Gastrocnemius medialis (tissue), 4 donors: ENCODE measurements around the gene LRMDA. TPM values are rescaled to one million over a fixed set of nuclear protein-coding genes. Genes with fewer than 3 reads are reported as not detected.

Experiments
- ATAC-seq, 2 donors: fragments of 150-250 bp; one replicate each; pipeline ENCODE4 v1.9.1; 2016
- DNase-seq, 2 donors: peaks; one replicate each; pipeline ENCODE4 v3.0.0-alpha.2; 2019
- H3K27ac ChIP-seq, 4 donors: fragments of 200-600 bp; sonication (generic); 1 replicate in 1 of 4; 2 replicates in 3 of 4; pipeline ENCODE4 v1.5.1; 2016 to 2018; ENCODE audit warnings: mild to moderate bottlenecking in 2 of 4, moderate library complexity in 1 of 4
- H3K27me3 ChIP-seq, 3 donors: fragments of 200-600 bp; sonication (generic) in 2 of 3; 1 replicate in 1 of 3; 2 replicates in 2 of 3; pipeline versions ENCODE4 v1.5.1 to v1.6.0; 2016 to 2019; ENCODE audit warnings: mild to moderate bottlenecking in 1 of 3, moderate library complexity in 1 of 3
- H3K36me3 ChIP-seq, 2 donors: fragments of 200-600 bp; sonication (generic) in 1 of 2; one replicate each; pipeline ENCODE4 v1.5.1; 2017 to 2018
- H3K4me1 ChIP-seq, 2 donors: fragments of 200-600 bp; sonication (generic) in 1 of 2; one replicate each; pipeline ENCODE4 v1.5.1; 2016 to 2017; ENCODE audit warnings: mild to moderate bottlenecking in 2 of 2
- H3K4me3 ChIP-seq, 4 donors: fragments of 200-600 bp; sonication (generic) in 3 of 4; 1 replicate in 1 of 4; 2 replicates in 3 of 4; pipeline ENCODE4 v1.5.1; 2016 to 2019; ENCODE audit warnings: mild to moderate bottlenecking in 2 of 4
- H3K9me3 ChIP-seq, 3 donors: fragments of 200-600 bp; sonication (generic) in 2 of 3; 1 replicate in 1 of 3; 2 replicates in 2 of 3; pipeline ENCODE4 v1.5.1; 2016 to 2019
- POLR2A ChIP-seq, 2 donors: fragments of 450-650 bp; IDR thresholded peaks; one replicate each; pipeline ENCODE4 v1.6.1; 2017; ENCODE audit warnings: antibody characterized with exemption in 2 of 2, mild to moderate bottlenecking in 2 of 2, moderate library complexity in 2 of 2
- in situ Hi-C, 4 donors: fragments of 200-750 bp; cut with MboI; loops; one replicate each; pipeline versions ENCODE4 v1.15.0 to v1.8.0; 2017; ENCODE audit warnings: low sequenced_read_pairs in 4 of 4
- intact Hi-C: fragments of 100-400 bp; cut with DNase I; formaldehyde crosslinking; loops from one replicate; pipeline ENCODE4 v1.15.1; 2023; ENCODE audit warnings: low total_unique reads
- total RNA-seq, 4 donors: library from RNA; depleted of rRNA; stranded (reverse); fragments of >200 nt; gene quantifications; one replicate each; pipeline versions ENCODE4 v1.1.0 to v1.2.3, GENCODE V29; 2016
- TF ChIP-seq, protein P1 (sequence below), 5 experiments: fragments of 450-650 bp in 3 of 5; fragments of 200-600 bp in 2 of 5; sonication (generic) in 2 of 5; IDR thresholded peaks in 4 of 5; conservative IDR thresholded peaks in 1 of 5; 1 replicate in 4 of 5; 2 replicates in 1 of 5; pipeline ENCODE4 v1.5.1; 2016 to 2019; ENCODE audit warnings: antibody characterized with exemption in 5 of 5, mild to moderate bottlenecking in 3 of 5, moderate library complexity in 3 of 5

LRMDA gene
- total RNA-seq, 4 donors from 2014 or later: 0.80 to 4.5 (median 1.4) TPM

DNA sequence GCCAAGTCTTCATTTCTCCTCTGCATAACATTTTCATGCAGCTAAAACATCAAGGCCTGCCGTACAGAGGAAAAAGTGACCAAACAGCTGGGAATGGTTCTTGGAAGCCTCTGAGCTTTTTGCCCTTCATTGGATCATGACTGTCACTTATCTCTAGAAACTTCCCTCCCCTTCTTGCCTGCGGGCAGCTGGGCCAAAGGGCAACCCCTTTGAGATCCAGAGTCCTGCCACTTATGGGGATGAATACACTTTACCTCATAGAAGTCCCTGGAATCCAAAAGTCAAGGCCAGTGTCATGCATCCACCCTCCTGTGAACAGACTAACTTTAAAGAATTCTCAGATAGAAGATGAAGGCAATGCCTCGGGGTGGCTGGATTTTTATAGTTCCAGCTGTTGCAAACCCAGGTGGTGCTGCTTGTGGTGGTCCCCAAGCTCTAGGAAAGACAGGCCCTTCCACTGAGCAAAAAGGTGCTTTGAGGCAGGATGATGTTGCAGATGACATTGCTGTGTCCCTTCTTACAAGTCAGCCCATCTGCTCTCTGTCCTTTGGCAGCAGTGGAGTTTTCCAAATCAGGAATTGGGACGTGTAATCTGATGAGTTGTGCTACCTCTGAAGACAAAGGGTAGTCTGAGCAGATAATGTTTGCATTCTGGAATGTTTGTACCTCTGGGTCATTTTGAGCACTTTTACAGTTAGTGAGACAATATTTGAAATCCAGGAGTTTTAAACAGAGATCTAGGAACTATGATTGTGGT is 64.2 kb downstream of the LRMDA start:
- no peak overlapping the region for H3K27ac ChIP-seq
- no peaks in the 10 kb centered on the region for H3K4me1 ChIP-seq
- H3K9me3 ChIP-seq: no peaks in the 10 kb centered on the region
- no peaks in the 10 kb centered on the region for H3K36me3 ChIP-seq
- in situ Hi-C loops: no loop called here
- ATAC-seq (no peak), DNase-seq (no peak)
- no peak overlapping the region for H3K4me3 ChIP-seq
- TF ChIP-seq, protein P1, sequence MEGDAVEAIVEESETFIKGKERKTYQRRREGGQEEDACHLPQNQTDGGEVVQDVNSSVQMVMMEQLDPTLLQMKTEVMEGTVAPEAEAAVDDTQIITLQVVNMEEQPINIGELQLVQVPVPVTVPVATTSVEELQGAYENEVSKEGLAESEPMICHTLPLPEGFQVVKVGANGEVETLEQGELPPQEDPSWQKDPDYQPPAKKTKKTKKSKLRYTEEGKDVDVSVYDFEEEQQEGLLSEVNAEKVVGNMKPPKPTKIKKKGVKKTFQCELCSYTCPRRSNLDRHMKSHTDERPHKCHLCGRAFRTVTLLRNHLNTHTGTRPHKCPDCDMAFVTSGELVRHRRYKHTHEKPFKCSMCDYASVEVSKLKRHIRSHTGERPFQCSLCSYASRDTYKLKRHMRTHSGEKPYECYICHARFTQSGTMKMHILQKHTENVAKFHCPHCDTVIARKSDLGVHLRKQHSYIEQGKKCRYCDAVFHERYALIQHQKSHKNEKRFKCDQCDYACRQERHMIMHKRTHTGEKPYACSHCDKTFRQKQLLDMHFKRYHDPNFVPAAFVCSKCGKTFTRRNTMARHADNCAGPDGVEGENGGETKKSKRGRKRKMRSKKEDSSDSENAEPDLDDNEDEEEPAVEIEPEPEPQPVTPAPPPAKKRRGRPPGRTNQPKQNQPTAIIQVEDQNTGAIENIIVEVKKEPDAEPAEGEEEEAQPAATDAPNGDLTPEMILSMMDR (IDR thresholded peaks at IDR 0.05 in 4 of 5, conservative IDR thresholded peaks at IDR 0.05 in 1 of 5): no peak
- H3K27me3 ChIP-seq: no peaks in the 10 kb centered on the region
- intact Hi-C loops: no loop called here

DNA sequence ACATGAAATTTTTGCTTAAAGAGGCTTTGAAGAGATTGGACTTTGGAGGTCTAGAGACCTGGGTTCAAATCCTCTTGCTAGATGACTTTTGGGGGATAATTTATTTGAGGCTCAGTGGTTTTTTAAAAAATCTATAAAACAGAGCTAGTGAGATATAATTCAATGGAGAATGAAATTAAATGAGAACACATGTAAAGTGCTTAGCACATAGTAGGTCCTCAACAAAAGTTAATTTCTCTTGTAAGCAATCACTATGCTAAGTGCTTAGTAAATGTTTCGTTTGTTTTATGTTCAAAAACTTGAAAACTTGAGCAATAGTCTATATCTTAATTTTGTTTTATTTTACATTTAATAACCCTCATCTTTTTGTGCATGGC is 64.8 kb downstream of the LRMDA start:
- Histone ChIP-seq H3K4me3 (no peak overlapping the region), H3K27ac (no peak overlapping the region), H3K27me3 (no peaks in the 10 kb centered on the region), H3K36me3 (no peaks in the 10 kb centered on the region), H3K9me3 (no peaks in the 10 kb centered on the region), H3K4me1 (no peaks in the 10 kb centered on the region)
- ATAC-seq: no peak
- in situ Hi-C loops (no loop called here), intact Hi-C loops (no loop called here)
- no peak for DNase-seq
- TF ChIP-seq POLR2A (IDR thresholded peaks at IDR 0.05): no peak
- TF ChIP-seq, protein P1 (IDR thresholded peaks at IDR 0.05 in 4 of 5, conservative IDR thresholded peaks at IDR 0.05 in 1 of 5): no peak

DNA sequence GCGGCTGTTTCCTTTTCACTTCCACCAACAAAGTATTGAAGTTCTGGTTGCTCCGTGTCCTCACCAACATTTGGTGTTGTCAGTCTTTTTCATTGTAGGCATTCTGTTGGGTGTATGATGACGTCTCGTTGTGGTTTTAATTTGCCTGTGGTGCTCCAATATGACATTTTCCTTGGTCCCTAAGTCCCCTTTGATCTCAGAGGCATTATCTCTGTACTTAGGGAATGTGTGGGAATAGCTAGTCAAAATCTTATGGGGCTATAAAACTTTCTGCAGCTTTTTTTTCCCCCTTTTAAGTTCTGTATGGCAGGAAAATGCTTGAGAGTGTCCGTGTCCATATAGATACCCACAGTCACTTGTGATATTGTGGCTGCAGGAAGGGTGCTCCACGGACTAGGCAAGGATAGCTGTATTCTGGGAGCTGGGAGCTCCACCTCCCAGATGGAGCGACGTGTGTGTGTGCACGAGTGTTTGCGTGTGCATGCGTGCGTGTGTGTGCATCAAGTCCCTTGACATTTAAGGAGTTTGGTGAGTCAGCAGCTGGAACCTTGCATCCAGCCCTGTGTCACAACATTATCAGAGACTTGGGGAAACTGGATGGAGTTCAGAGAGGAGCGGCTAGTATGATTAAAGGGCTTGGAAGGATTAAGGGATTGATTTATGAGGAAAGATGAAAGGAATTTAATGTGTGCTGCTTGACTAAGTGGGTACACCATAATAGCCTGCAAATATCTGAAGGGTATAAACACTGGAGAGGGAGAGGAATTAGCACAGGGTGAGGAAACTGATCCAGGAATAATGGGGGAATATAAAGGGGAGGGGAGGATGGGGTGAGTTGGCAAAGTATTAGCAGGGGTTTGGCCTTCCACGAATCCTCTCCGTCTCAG is 66.8 kb downstream of the LRMDA start:
- Histone ChIP-seq H3K27me3 (no peaks in the 10 kb centered on the region), H3K36me3 (no peaks in the 10 kb centered on the region), H3K4me3 (no peak overlapping the region), H3K27ac (no peak overlapping the region), H3K9me3 (no peaks in the 10 kb centered on the region), H3K4me1 (no peaks in the 10 kb centered on the region)
- DNase-seq (no peak), ATAC-seq (no peak)
- TF ChIP-seq POLR2A (IDR thresholded peaks at IDR 0.05): no peak
- TF ChIP-seq, protein P1 (IDR thresholded peaks at IDR 0.05 in 4 of 5, conservative IDR thresholded peaks at IDR 0.05 in 1 of 5): no peak
- in situ Hi-C loops (no loop called here), intact Hi-C loops (no loop called here)

DNA sequence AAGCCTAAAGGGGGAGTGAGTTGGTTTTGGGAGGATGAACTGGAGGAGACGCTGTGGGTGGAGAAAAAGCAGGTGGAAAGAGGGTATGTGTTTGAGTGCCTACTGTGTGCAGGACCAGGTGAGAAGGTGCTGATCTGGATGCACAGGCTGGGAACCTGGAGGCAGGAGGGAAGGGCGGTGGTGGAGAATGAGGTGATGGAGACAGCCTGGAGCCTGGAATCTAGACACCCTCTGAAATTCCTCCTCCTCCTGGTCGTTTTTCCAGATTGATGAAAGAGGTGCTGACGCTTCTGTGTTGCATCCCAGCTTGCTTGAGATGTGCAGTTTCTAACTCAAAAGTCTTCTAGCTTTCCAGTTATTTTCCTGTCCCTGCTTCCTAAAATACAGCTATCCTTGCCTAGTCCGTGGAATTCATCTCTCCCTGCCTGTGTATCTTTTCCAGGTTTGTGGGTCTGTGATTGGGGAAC is 67.5 kb downstream of the LRMDA start:
- in situ Hi-C loops (no loop called here), intact Hi-C loops (no loop called here)
- DNase-seq: no peak
- H3K27me3 ChIP-seq: no peaks in the 10 kb centered on the region
- H3K4me1 ChIP-seq: no peaks in the 10 kb centered on the region
- no peaks in the 10 kb centered on the region for H3K9me3 ChIP-seq
- no peaks in the 10 kb centered on the region for H3K36me3 ChIP-seq
- no peak overlapping the region for H3K27ac ChIP-seq
- ATAC-seq: no peak
- TF ChIP-seq, protein P1 (IDR thresholded peaks at IDR 0.05 in 4 of 5, conservative IDR thresholded peaks at IDR 0.05 in 1 of 5): no peak
- TF ChIP-seq POLR2A (IDR thresholded peaks at IDR 0.05): no peak
- H3K4me3 ChIP-seq: no peak overlapping the region
